ENCODE results near the gene TMTC1.

TMTC1 gene

GRCh38 chr12:29695800-29696199 is 87.9 kb downstream of the TMTC1 start:
- Histone ChIP-seq H3K4me3 (ENCODE audit: low read depth, low read length) (no peak overlapping the region), H3K4me1 (ENCODE audit: control insufficient read depth, insufficient read depth, low read length) (peaks cover 35% of the 10 kb centered on the region), H3K36me3 (ENCODE audit: control insufficient read depth, insufficient read depth, low read length) (no peaks in the 10 kb centered on the region), H3K9me3 (ENCODE audit: control insufficient read depth, insufficient read depth, low read length) (no peaks in the 10 kb centered on the region), H3K27ac (ENCODE audit: low read depth, low read length) (no peak overlapping the region), H3K9ac (ENCODE audit: low read depth, low read length) (no peak overlapping the region), H3K27me3 (ENCODE audit: control insufficient read depth, insufficient read depth, low read length) (no peaks in the 10 kb centered on the region)

- Histone ChIP-seq H3K9me3 (ENCODE audit: control insufficient read depth, insufficient read depth, low read length) (no peaks in the 10 kb centered on the region), H3K4me3 (ENCODE audit: low read depth, low read length) (no peak overlapping the region), H3K36me3 (ENCODE audit: control insufficient read depth, insufficient read depth, low read length) (no peaks in the 10 kb centered on the region), H3K27ac (ENCODE audit: low read depth, low read length) (no peak overlapping the region), H3K9ac (ENCODE audit: low read depth, low read length) (no peak overlapping the region), H3K4me1 (ENCODE audit: control insufficient read depth, insufficient read depth, low read length) (peaks cover 43% of the 10 kb centered on the region), H3K27me3 (ENCODE audit: control insufficient read depth, insufficient read depth, low read length) (no peaks in the 10 kb centered on the region)
Observed at GRCh38 chr12:29695026-29695425, 88.7 kb downstream of the TMTC1 start.

DNA sequence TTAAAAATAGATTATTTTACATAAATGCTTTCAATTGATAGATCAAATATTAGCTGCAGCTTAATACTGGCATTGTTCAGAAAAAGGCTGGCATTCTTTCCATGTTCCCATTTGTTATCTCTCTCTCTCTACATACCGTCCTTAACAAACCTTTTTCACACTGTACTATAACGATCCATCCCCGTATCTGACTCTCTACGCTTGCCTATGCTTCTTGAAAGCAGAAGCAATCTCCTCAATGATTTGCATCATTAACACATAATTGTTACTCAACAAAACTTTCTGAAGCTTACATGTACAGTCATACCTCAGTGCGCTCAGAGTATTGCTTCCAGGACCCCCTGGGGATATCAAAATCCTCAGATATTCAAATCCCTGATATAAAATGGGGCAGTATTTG is 89.7 kb downstream of the TMTC1 start:
- H3K27me3 ChIP-seq (ENCODE audit: control insufficient read depth, insufficient read depth, low read length): no peaks in the 10 kb centered on the region
- no peaks in the 10 kb centered on the region for H3K36me3 ChIP-seq (ENCODE audit: control insufficient read depth, insufficient read depth, low read length)
- H3K27ac ChIP-seq (ENCODE audit: low read depth, low read length): no peak overlapping the region
- no peaks in the 10 kb centered on the region for H3K9me3 ChIP-seq (ENCODE audit: control insufficient read depth, insufficient read depth, low read length)
- no peak overlapping the region for H3K9ac ChIP-seq (ENCODE audit: low read depth, low read length)
- peaks cover 39% of the 10 kb centered on the region for H3K4me1 ChIP-seq (ENCODE audit: control insufficient read depth, insufficient read depth, low read length)
- H3K4me3 ChIP-seq (ENCODE audit: low read depth, low read length): no peak overlapping the region

GRCh38 chr12:29692237-29692636 is 91.5 kb downstream of the TMTC1 start:
- no peaks in the 10 kb centered on the region for H3K36me3 ChIP-seq (ENCODE audit: control insufficient read depth, insufficient read depth, low read length)
- no peak overlapping the region for H3K27ac ChIP-seq (ENCODE audit: low read depth, low read length)
- H3K9ac ChIP-seq (ENCODE audit: low read depth, low read length): no peak overlapping the region
- no peak overlapping the region for H3K4me3 ChIP-seq (ENCODE audit: low read depth, low read length)
- peaks cover 26% of the 10 kb centered on the region for H3K4me1 ChIP-seq (ENCODE audit: control insufficient read depth, insufficient read depth, low read length)
- no peaks in the 10 kb centered on the region for H3K27me3 ChIP-seq (ENCODE audit: control insufficient read depth, insufficient read depth, low read length)
- no peaks in the 10 kb centered on the region for H3K9me3 ChIP-seq (ENCODE audit: control insufficient read depth, insufficient read depth, low read length)

- Histone ChIP-seq H3K9me3 (ENCODE audit: control insufficient read depth, insufficient read depth, low read length) (no peaks in the 10 kb centered on the region), H3K27ac (ENCODE audit: low read depth, low read length) (peak overlapping the region; percentile 71), H3K4me3 (ENCODE audit: low read depth, low read length) (no peak overlapping the region; the same call in 1 of the 2 replicates), H3K27me3 (ENCODE audit: control insufficient read depth, insufficient read depth, low read length) (no peaks in the 10 kb centered on the region), H3K4me1 (ENCODE audit: control insufficient read depth, insufficient read depth, low read length) (peaks cover 26% of the 10 kb centered on the region), H3K9ac (ENCODE audit: low read depth, low read length) (no peak overlapping the region), H3K36me3 (ENCODE audit: control insufficient read depth, insufficient read depth, low read length) (no peaks in the 10 kb centered on the region)
Observed at GRCh38 chr12:29691161-29691854, 92.4 kb downstream of the TMTC1 start.

- no peaks in the 10 kb centered on the region for H3K9me3 ChIP-seq (ENCODE audit: control insufficient read depth, insufficient read depth, low read length)
- peak overlapping the region; percentile 71 for H3K27ac ChIP-seq (ENCODE audit: low read depth, low read length)
- H3K36me3 ChIP-seq (ENCODE audit: control insufficient read depth, insufficient read depth, low read length): no peaks in the 10 kb centered on the region
- H3K4me1 ChIP-seq (ENCODE audit: control insufficient read depth, insufficient read depth, low read length): peaks cover 26% of the 10 kb centered on the region
- no peak overlapping the region for H3K9ac ChIP-seq (ENCODE audit: low read depth, low read length)
- H3K27me3 ChIP-seq (ENCODE audit: control insufficient read depth, insufficient read depth, low read length): no peaks in the 10 kb centered on the region
- no peak overlapping the region; the same call in 1 of the 2 replicates for H3K4me3 ChIP-seq (ENCODE audit: low read depth, low read length)
Observed at GRCh38 chr12:29690728-29691127, 93.0 kb downstream of the TMTC1 start.

DNA sequence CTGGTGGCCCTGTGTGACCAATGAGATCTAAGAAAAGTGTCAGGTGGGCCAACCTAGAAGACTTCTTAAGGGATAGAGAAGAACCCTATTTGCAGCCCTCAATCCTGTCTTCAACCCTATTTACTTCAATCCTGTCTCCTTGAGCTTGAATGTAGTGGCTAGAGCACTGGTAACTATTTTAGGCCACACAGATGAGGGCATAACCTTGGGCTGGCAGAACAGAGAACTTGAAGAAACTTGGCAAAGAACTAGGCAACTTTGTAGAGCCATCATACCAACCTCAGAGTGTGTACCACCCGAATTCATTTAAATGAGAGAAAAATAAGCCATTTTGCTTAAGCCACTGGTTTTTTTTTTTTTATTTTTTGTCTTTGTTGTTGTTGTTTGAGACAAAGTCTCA is 94.8 kb downstream of the TMTC1 start:
- Histone ChIP-seq H3K36me3 (ENCODE audit: control insufficient read depth, insufficient read depth, low read length) (no peaks in the 10 kb centered on the region), H3K4me3 (ENCODE audit: low read depth, low read length) (no peak overlapping the region), H3K9ac (ENCODE audit: low read depth, low read length) (no peak overlapping the region), H3K9me3 (ENCODE audit: control insufficient read depth, insufficient read depth, low read length) (no peaks in the 10 kb centered on the region), H3K27ac (ENCODE audit: low read depth, low read length) (no peak overlapping the region), H3K4me1 (ENCODE audit: control insufficient read depth, insufficient read depth, low read length) (peaks cover 26% of the 10 kb centered on the region), H3K27me3 (ENCODE audit: control insufficient read depth, insufficient read depth, low read length) (no peaks in the 10 kb centered on the region)

DNA sequence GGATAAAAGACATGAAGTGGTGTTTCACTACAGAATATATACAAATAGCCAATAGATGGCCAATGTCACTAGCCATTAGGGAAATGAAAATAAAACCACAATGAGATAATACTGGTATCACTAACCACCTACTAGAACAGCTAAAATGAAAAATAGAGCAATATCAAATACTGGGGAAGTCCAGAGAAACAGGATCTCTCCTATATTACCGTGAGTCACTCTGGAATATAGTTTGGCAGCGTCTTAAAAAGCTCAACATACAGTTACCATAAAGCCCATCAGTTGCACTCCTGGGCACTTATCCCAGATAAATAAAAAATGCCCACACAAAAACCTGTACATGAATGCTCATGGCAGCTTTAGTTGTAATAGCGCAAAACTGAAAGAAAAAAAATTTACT is 101.7 kb downstream of the TMTC1 start:
- Histone ChIP-seq H3K36me3 (ENCODE audit: control insufficient read depth, insufficient read depth, low read length) (no peaks in the 10 kb centered on the region), H3K27me3 (ENCODE audit: control insufficient read depth, insufficient read depth, low read length) (no peaks in the 10 kb centered on the region), H3K4me3 (ENCODE audit: low read depth, low read length) (no peak overlapping the region), H3K4me1 (ENCODE audit: control insufficient read depth, insufficient read depth, low read length) (no peaks in the 10 kb centered on the region; the same call in 1 of the 2 replicates), H3K27ac (ENCODE audit: low read depth, low read length) (no peak overlapping the region), H3K9ac (ENCODE audit: low read depth, low read length) (no peak overlapping the region), H3K9me3 (ENCODE audit: control insufficient read depth, insufficient read depth, low read length) (no peaks in the 10 kb centered on the region)

DNA sequence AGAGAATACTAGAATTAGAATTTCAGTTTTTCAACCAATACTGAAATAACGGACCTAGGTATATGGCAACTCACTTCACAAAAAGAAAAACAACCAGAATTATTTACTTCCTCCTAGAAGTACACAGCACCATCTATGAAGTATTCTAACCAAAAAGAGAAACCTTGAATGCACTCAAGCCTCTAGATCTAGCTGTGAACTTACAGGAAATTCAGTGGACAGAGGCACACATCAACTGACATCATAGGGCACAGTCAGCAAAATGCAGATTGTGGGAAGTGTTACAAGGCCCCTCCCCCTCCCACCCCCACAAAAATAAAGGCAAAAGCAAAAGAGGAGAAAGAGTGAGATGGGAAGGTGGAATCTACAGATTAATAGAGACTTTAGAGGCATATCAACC is 102.4 kb downstream of the TMTC1 start:
- Histone ChIP-seq H3K4me3 (ENCODE audit: low read depth, low read length) (no peak overlapping the region), H3K9ac (ENCODE audit: low read depth, low read length) (no peak overlapping the region), H3K27me3 (ENCODE audit: control insufficient read depth, insufficient read depth, low read length) (no peaks in the 10 kb centered on the region), H3K9me3 (ENCODE audit: control insufficient read depth, insufficient read depth, low read length) (no peaks in the 10 kb centered on the region), H3K4me1 (ENCODE audit: control insufficient read depth, insufficient read depth, low read length) (no peaks in the 10 kb centered on the region; the same call in 1 of the 2 replicates), H3K36me3 (ENCODE audit: control insufficient read depth, insufficient read depth, low read length) (no peaks in the 10 kb centered on the region), H3K27ac (ENCODE audit: low read depth, low read length) (no peak overlapping the region)

- H3K27me3 ChIP-seq (ENCODE audit: control insufficient read depth, insufficient read depth, low read length): no peaks in the 10 kb centered on the region
- no peaks in the 10 kb centered on the region for H3K36me3 ChIP-seq (ENCODE audit: control insufficient read depth, insufficient read depth, low read length)
- H3K9me3 ChIP-seq (ENCODE audit: control insufficient read depth, insufficient read depth, low read length): no peaks in the 10 kb centered on the region
- H3K4me3 ChIP-seq (ENCODE audit: low read depth, low read length): no peak overlapping the region
- no peak overlapping the region for H3K9ac ChIP-seq (ENCODE audit: low read depth, low read length)
- no peaks in the 10 kb centered on the region for H3K4me1 ChIP-seq (ENCODE audit: control insufficient read depth, insufficient read depth, low read length)
- no peak overlapping the region for H3K27ac ChIP-seq (ENCODE audit: low read depth, low read length)
Observed at GRCh38 chr12:29676676-29677075, 107.1 kb downstream of the TMTC1 start.

GRCh38 chr12:29674463-29674862 is 109.3 kb downstream of the TMTC1 start:
- Histone ChIP-seq H3K4me3 (ENCODE audit: low read depth, low read length) (no peak overlapping the region), H3K4me1 (ENCODE audit: control insufficient read depth, insufficient read depth, low read length) (no peaks in the 10 kb centered on the region), H3K27ac (ENCODE audit: low read depth, low read length) (no peak overlapping the region), H3K9me3 (ENCODE audit: control insufficient read depth, insufficient read depth, low read length) (no peaks in the 10 kb centered on the region), H3K36me3 (ENCODE audit: control insufficient read depth, insufficient read depth, low read length) (no peaks in the 10 kb centered on the region), H3K9ac (ENCODE audit: low read depth, low read length) (no peak overlapping the region), H3K27me3 (ENCODE audit: control insufficient read depth, insufficient read depth, low read length) (no peaks in the 10 kb centered on the region)

Data from HUES48 (cell line).